Activated CD8-positive, alpha-beta T cell treated with anti-CD3 and anti-CD28 coated beads, Interleukin-2, amount 10 ng/mL, durations not matched to agents 7 days and 5 days (primary cell): ENCODE results near the gene PRKACA. TPM values are rescaled to one million over a fixed set of nuclear protein-coding genes. Genes with fewer than 3 reads are reported as not detected.

ENCODE experiments used
- ATAC-seq: fragments of 150-1000 bp; cut with Tn5 transposase; one replicate; pipeline ENCODE4 v1.10.0; 2021; ENCODE audit warnings: moderate library complexity
- CTCF ChIA-PET: fragments of 350-600 bp; sonication (Branson Sonifier 250); formaldehyde crosslinking; loops from one replicate; lab custom pipeline; 2021; ENCODE audit warnings: antibody characterized with exemption; lab: Charles Lee
- POLR2A ChIA-PET: fragments of 350-600 bp; sonication (Branson Sonifier 250); formaldehyde crosslinking; loops from one replicate; lab custom pipeline; 2021; ENCODE audit warnings: antibody characterized with exemption; lab: Charles Lee
- DNase-seq: peaks from one replicate; pipeline ENCODE4 v3.0.0-alpha.2; 2020
- H3K27ac Mint-ChIP-seq: one replicate; pipeline ENCODE4 v1.8.0; 2021; ENCODE audit warnings: mild to moderate bottlenecking, mixed read lengths
- H3K27me3 Mint-ChIP-seq: one replicate; pipeline ENCODE4 v1.8.0; 2021; ENCODE audit warnings: low read depth, mixed read lengths
- H3K36me3 Mint-ChIP-seq: one replicate; pipeline ENCODE4 v1.8.0; 2021; ENCODE audit warnings: low read depth, mixed read lengths
- H3K4me1 Mint-ChIP-seq: one replicate; pipeline ENCODE4 v1.8.0; 2021; ENCODE audit warnings: low read depth, mixed read lengths
- H3K4me3 Mint-ChIP-seq: one replicate; pipeline ENCODE4 v1.8.0; 2021; ENCODE audit warnings: mild to moderate bottlenecking, mixed read lengths
- H3K9me3 Mint-ChIP-seq: one replicate; pipeline ENCODE4 v1.8.0; 2022; ENCODE audit warnings: mixed read lengths; ENCODE audit not compliant: insufficient read depth
- total RNA-seq, 2 experiments: library from RNA; stranded (reverse); gene quantifications; one replicate each; pipeline ENCODE4 v1.2.3, GENCODE V29; 2021

The PRKACA gene
- total RNA-seq, 2 experiments from 2014 or later = 69.2 to 72.4 TPM

GRCh38 chr19:14116525-14116917 is 1.0 kb downstream of the PRKACA start:
- H3K4me3 Mint-ChIP-seq = peak overlapping the region; percentile 89
- no peaks in the 10 kb centered on the region for H3K9me3 Mint-ChIP-seq
- peaks cover 18% of the 10 kb centered on the region for H3K36me3 Mint-ChIP-seq
- peak overlapping the region; percentile 76 for H3K27ac Mint-ChIP-seq
- no peaks in the 10 kb centered on the region for H3K27me3 Mint-ChIP-seq
- H3K4me1 Mint-ChIP-seq = peaks cover 64% of the 10 kb centered on the region
- POLR2A ChIA-PET = interaction anchor here (1.9 kb wide), 1 partner anchor 20 kb away, joined by 9 read pairs; the partner anchor contains the start of gene ASF1B
- CTCF ChIA-PET = interaction anchor here (0.9 to 6.2 kb wide), 9 partner anchors 14 to 239 kb away, joined by 3 to 45 read pairs (median 10); partner anchors contain the start of genes ASF1B and MISP3
- DNase-seq (no peak), ATAC-seq (no peak)

- DNase-seq (no peak), ATAC-seq (no peak)
- Mint-ChIP-seq H3K4me1 (peaks cover 66% of the 10 kb centered on the region), H3K27me3 (no peaks in the 10 kb centered on the region), H3K36me3 (peaks cover 13% of the 10 kb centered on the region), H3K9me3 (no peaks in the 10 kb centered on the region), H3K4me3 (peak overlapping the region; percentile 51), H3K27ac (no peak overlapping the region)
- ChIA-PET POLR2A (interaction anchor here (1.9 kb wide), 1 partner anchor 21 kb away, joined by 9 read pairs; the partner anchor contains the start of gene ASF1B), CTCF (interaction anchor here (0.9 to 6.2 kb wide), 15 partner anchors 8 to 509 kb away, joined by 3 to 45 read pairs (median 9); partner anchors contain the start of genes ASF1B and MISP3)
Observed at GRCh38 chr19:14115756-14116155, 1.8 kb downstream of the PRKACA start.

GRCh38 chr19:14114854-14115253 is 2.7 kb downstream of the PRKACA start:
- no peaks in the 10 kb centered on the region for H3K27me3 Mint-ChIP-seq
- DNase-seq (peak; percentile 64), ATAC-seq (no peak)
- peaks cover 7% of the 10 kb centered on the region for H3K36me3 Mint-ChIP-seq
- H3K9me3 Mint-ChIP-seq = no peaks in the 10 kb centered on the region
- ChIA-PET POLR2A (interaction anchor here (1.9 kb wide), 1 partner anchor 22 kb away, joined by 9 read pairs; the partner anchor contains the start of gene ASF1B), CTCF (interaction anchor here (0.6 to 6.2 kb wide), 19 partner anchors 9 to 508 kb away, joined by 3 to 45 read pairs (median 8); partner anchors contain the start of genes ASF1B and MISP3)
- H3K27ac Mint-ChIP-seq = no peak overlapping the region
- peaks cover 67% of the 10 kb centered on the region for H3K4me1 Mint-ChIP-seq
- no peak overlapping the region for H3K4me3 Mint-ChIP-seq

DNA sequence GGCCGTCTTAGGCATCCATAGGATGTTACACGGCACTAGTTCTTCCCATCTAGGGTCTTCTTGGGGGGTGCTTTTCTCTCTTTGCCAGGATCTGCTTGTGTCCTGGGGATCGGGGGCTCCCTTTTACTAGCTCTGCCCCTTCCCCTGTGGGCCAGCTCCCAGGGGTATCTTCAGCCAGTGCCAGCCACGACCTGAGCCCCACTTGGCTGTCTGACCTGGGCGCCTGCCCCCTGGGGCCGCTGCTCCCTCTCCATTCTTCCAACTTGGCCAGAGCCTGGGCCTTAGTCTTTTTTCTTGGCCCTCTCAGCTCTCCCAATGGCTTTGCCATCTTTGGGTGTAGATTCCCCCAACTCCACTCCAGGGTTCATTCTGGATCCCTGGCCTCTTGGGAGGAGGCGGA is 3.1 kb downstream of the PRKACA start:
- Mint-ChIP-seq H3K4me3 (no peak overlapping the region), H3K27me3 (no peaks in the 10 kb centered on the region), H3K9me3 (no peaks in the 10 kb centered on the region), H3K27ac (no peak overlapping the region), H3K36me3 (peaks cover 4% of the 10 kb centered on the region), H3K4me1 (peaks cover 64% of the 10 kb centered on the region)
- POLR2A ChIA-PET = interaction anchor here (0.6 to 1.9 kb wide), 3 partner anchors 22 to 34 kb away, joined by 3 to 9 read pairs (median 4); partner anchors contain the start of gene ASF1B
- DNase-seq (no peak), ATAC-seq (no peak)
- CTCF ChIA-PET = interaction anchor here (0.6 to 6.2 kb wide), 15 partner anchors 9 to 251 kb away, joined by 3 to 45 read pairs (median 8); partner anchors contain the start of genes ASF1B and MISP3

DNA sequence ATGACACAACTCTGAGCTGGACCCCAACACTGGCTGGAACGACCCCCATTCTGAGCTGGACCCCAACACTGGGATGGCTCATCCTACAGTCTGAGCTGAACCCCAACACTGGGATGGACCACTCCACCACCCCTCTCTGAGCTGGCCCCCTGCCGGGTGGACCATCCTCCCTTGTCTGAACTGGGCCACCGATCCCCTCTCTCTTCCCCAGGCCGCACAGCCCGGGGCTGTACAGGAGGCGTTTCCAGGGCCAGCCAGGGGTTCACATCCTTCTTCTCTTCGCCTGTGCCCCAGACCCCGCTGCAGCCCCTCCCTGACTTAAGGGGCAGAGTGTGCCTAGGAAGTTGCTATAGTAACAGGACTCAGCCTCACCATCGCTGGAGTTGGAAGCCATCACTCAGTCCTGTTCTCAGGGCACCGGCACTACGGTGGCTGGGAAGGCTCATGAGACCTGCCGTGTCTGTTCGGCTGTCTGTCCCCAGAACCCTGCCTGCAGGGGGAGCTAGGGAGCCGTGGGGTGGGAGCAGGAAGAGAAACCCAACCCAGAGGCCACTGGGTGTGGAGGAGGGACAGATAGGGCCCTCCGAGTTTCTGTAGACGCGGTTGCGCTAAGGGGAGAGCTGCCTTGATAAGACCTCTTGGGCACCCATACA is 3.7 kb downstream of the PRKACA start:
- ATAC-seq (no peak), DNase-seq (peak; percentile 57)
- ChIA-PET POLR2A (interaction anchor here (0.6 to 0.9 kb wide), 2 partner anchors 22 to 33 kb away, joined by 3 to 4 read pairs; no protein-coding TSS in a partner anchor), CTCF (interaction anchor here (0.6 to 6.2 kb wide), 16 partner anchors 10 to 250 kb away, joined by 3 to 45 read pairs (median 7); partner anchors contain the start of genes ASF1B and MISP3)
- Mint-ChIP-seq H3K9me3 (no peaks in the 10 kb centered on the region), H3K4me1 (peaks cover 61% of the 10 kb centered on the region), H3K4me3 (no peak overlapping the region), H3K36me3 (peaks cover under 1% of the 10 kb centered on the region), H3K27me3 (no peaks in the 10 kb centered on the region), H3K27ac (peak overlapping the region; percentile 30)

DNA sequence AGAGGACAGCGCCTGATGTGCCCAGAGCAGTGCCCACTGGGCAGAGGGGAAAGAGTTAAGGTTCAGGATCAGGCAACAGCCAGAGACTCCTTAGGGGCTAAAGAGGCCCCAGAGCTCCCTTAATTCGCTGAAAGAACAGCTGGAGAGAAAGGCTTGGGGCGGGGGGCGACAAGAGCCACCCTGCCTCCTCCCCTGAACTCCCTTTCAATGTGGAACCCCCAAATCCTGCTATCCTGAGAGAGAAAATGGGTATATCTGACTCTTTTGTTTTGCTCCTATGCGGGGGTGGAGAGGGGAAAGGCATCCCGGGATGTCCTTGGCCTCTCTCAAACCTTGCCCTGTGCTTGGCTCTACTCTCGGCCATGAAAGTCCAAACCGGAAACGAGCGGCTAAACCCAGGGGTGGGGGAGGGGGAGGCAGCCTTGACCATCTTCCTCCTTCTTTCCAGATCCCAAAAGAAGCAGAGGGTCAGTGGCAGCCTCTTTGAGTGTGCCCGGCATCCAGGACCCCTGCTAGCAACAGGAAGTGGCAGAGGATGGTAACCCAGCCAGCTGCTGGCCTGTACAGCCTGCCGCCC is 4.7 kb downstream of the PRKACA start:
- ChIA-PET CTCF (interaction anchor here (1.1 to 4.4 kb wide), 4 partner anchors 11 to 236 kb away, joined by 3 to 23 read pairs (median 12); no protein-coding TSS in a partner anchor), POLR2A (interaction anchor here (1.0 to 1.3 kb wide), 2 partner anchors 23 to 37 kb away, joined by 3 to 4 read pairs; partner anchors contain the start of gene ASF1B)
- DNase-seq = no peak
- ATAC-seq = no peak
- H3K9me3 Mint-ChIP-seq = no peaks in the 10 kb centered on the region
- no peaks in the 10 kb centered on the region for H3K36me3 Mint-ChIP-seq
- no peak overlapping the region for H3K4me3 Mint-ChIP-seq
- H3K27ac Mint-ChIP-seq = no peak overlapping the region
- no peaks in the 10 kb centered on the region for H3K27me3 Mint-ChIP-seq
- peaks cover 55% of the 10 kb centered on the region for H3K4me1 Mint-ChIP-seq

- Mint-ChIP-seq H3K4me1 (peaks cover 55% of the 10 kb centered on the region), H3K27me3 (no peaks in the 10 kb centered on the region), H3K4me3 (no peak overlapping the region), H3K27ac (peak overlapping the region; percentile 30), H3K9me3 (no peaks in the 10 kb centered on the region), H3K36me3 (no peaks in the 10 kb centered on the region)
- ChIA-PET POLR2A (interaction anchor here (0.5 to 1.3 kb wide), 3 partner anchors 12 to 37 kb away, joined by 3 to 5 read pairs (median 4); partner anchors contain the start of gene ASF1B), CTCF (interaction anchor here (1.6 to 4.4 kb wide), 2 partner anchors 10 to 233 kb away, joined by 3 to 23 read pairs; no protein-coding TSS in a partner anchor)
- DNase-seq = no peak
- ATAC-seq = no peak
Observed at GRCh38 chr19:14112051-14112808, 5.3 kb downstream of the PRKACA start.

GRCh38 chr19:14111486-14111885 is 6.1 kb downstream of the PRKACA start:
- H3K27ac Mint-ChIP-seq = peak overlapping the region; percentile 30
- ATAC-seq (no peak), DNase-seq (no peak)
- no peaks in the 10 kb centered on the region for H3K36me3 Mint-ChIP-seq
- ChIA-PET CTCF (interaction anchor here (1.5 kb wide), 1 partner anchor 38 kb away, joined by 5 read pairs; the partner anchor contains the start of gene MISP3), POLR2A (interaction anchor here (0.5 kb wide), 1 partner anchor 12 kb away, joined by 5 read pairs; no protein-coding TSS in a partner anchor)
- H3K27me3 Mint-ChIP-seq = no peaks in the 10 kb centered on the region
- H3K9me3 Mint-ChIP-seq = no peaks in the 10 kb centered on the region
- peaks cover 51% of the 10 kb centered on the region for H3K4me1 Mint-ChIP-seq
- H3K4me3 Mint-ChIP-seq = no peak overlapping the region

DNA sequence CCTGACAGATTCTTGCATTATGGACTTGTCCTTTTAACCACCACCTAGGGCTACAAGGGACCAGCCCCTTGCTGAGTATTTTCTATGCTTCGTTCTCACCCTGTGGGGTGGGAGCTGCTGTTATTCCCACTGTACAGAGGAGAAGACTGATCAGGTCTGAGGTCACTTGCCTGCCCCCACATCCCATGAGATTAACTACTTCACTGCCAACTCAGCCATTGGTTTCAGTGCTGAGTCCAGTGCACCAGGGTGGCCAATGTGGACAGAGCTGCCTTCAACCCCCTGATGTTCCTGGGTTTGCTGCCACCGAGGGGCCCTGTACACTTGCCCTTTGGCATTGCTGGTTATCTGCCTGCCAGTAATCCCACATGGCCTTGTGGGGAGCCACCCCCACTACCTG is 6.9 kb downstream of the PRKACA start:
- CTCF ChIA-PET = interaction anchor here (1.5 to 2.4 kb wide), 2 partner anchors 26 to 38 kb away, joined by 5 to 8 read pairs; partner anchors contain the start of genes ASF1B and MISP3
- no peak for ATAC-seq
- Mint-ChIP-seq H3K4me1 (peaks cover 43% of the 10 kb centered on the region), H3K27me3 (no peaks in the 10 kb centered on the region), H3K9me3 (no peaks in the 10 kb centered on the region), H3K27ac (peak overlapping the region; percentile 24), H3K36me3 (no peaks in the 10 kb centered on the region), H3K4me3 (no peak overlapping the region)
- no peak for DNase-seq
- POLR2A ChIA-PET = no interaction called here

DNA sequence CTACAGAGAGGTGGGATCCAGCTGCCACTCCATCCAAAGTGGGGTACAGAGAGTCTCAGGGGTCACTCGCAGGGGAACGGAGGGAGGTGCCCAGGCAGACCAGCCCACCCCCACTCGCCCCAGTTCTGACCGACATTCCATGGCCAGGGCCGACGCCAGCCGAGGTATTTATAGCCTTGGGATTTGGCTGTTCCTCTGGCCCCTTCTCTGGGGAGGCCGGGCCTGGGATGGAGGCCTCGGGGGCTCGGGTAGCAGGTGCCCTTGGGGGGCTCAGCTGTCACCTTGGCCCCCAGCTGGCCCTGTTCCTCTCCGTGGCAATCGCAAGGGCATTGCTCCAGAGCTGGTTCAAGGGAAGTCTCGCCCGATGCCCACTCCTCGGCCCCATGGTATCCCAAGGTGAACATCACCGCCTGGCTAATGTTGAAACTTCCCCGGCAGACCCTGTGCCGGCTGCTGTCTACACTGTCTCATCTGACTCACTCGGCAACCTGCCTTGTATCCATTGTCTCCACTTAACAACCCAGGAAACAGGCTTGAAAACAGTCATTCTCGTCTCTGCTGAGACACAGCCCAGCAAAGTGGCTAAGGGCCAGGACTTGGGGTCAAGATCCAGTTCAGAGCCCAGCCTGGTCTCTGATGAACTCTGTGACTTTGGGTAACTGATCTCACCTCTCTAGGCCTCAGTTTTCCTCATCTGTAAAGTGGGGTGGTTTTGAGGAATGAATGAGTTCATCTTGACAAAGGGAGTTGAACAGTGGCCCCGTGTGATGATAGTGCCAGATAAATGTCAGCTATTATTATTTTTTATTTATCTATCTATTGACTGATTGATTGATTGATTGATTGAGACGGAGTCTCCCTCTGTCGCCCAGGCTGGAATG is 9.7 kb downstream of the PRKACA start:
- ChIA-PET CTCF (interaction anchor here (1.0 to 1.9 kb wide), 2 partner anchors 29 to 386 kb away, joined by 3 to 5 read pairs; partner anchors contain the start of gene ASF1B), POLR2A (no interaction called here)
- Mint-ChIP-seq H3K36me3 (peaks cover 3% of the 10 kb centered on the region), H3K4me3 (no peak overlapping the region), H3K9me3 (no peaks in the 10 kb centered on the region), H3K27me3 (no peaks in the 10 kb centered on the region), H3K4me1 (peaks cover 19% of the 10 kb centered on the region), H3K27ac (no peak overlapping the region)
- no peak for DNase-seq
- ATAC-seq = no peak
